SK-N-MC (cell line): ENCODE results near the gene SNRNP200.

ENCODE experiments used
- DNase-seq: peaks from one replicate; pipeline ENCODE4 v3.0.0-alpha.2; 2011; ENCODE audit warnings: low read depth, low spot score
- H3K27ac ChIP-seq: fragments of 200-600 bp; sonication (generic); 2 replicates; pipeline ENCODE4 v1.5.1; 2016; ENCODE audit warnings: mixed run types
- H3K36me3 ChIP-seq: fragments of 200-600 bp; sonication (generic); 2 replicates; pipeline ENCODE4 v1.6.1; 2017; ENCODE audit warnings: antibody characterized with exemption, low read length, mixed read lengths; ENCODE audit not compliant: insufficient read depth
- H3K4me3 ChIP-seq: fragments of 200-600 bp; sonication (generic); 2 replicates; pipeline ENCODE4 v1.5.1; 2016
- H3K9ac ChIP-seq: fragments of 200-600 bp; sonication (generic); 2 replicates; pipeline ENCODE4 v1.8.0; 2017; ENCODE audit warnings: mixed run types, mixed read lengths; ENCODE audit not compliant: insufficient read length
- H3K9me3 ChIP-seq: fragments of 200-600 bp; sonication (generic); 2 replicates; pipeline ENCODE4 v1.6.1; 2017; ENCODE audit warnings: low read depth, mild to moderate bottlenecking, antibody characterized with exemption, low read length, moderate library complexity, mixed read lengths
- EZH2 ChIP-seq: fragments of 200-600 bp; sonication (generic); IDR thresholded peaks from one replicate; pipeline ENCODE4 v1.6.1; 2017; ENCODE audit warnings: antibody characterized with exemption
- FOXP2 ChIP-seq: optimal IDR thresholded peaks from 2 replicates; pipeline ENCODE3; 2011; ENCODE audit warnings: mild to moderate bottlenecking, moderate library complexity; ENCODE audit not compliant: insufficient read depth; ENCODE audit errors: extremely low read length, control extremely low read depth
- POLR2AphosphoS5 ChIP-seq: IDR thresholded peaks from 2 replicates; pipeline ENCODE4 v1.6.1; 2012; ENCODE audit warnings: mild to moderate bottlenecking, low read depth, low read length, borderline replicate concordance

Gene SNRNP200

DNA sequence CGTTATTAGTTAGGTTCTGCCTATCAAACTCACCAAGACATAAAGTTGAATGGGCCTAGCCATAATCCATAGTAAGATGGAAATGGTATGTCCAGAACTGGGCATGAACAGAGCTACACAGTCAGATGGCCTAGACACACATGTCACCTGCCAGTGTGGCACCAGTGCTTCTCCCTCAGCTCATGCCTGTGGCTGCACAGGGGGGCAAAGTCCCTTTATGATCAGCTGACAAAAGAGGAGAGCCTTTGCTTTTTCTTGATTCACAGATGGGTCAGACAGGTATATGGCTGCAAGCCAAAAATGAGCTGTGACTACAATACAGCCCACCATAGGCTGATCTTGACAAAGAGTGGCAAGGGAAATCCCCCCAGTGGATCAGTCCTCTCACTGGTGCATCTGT, 68.5 kb downstream of the SNRNP200 start:
- TF ChIP-seq FOXP2 (no peak), POLR2AphosphoS5 (no peak), EZH2 (no peak)
- H3K4me3 ChIP-seq, result no peak overlapping the region
- no peaks in the 10 kb centered on the region for H3K36me3 ChIP-seq
- no peak overlapping the region for H3K9ac ChIP-seq
- no peak for DNase-seq
- H3K9me3 ChIP-seq, result no peaks in the 10 kb centered on the region
- H3K27ac ChIP-seq, result no peak overlapping the region

DNA sequence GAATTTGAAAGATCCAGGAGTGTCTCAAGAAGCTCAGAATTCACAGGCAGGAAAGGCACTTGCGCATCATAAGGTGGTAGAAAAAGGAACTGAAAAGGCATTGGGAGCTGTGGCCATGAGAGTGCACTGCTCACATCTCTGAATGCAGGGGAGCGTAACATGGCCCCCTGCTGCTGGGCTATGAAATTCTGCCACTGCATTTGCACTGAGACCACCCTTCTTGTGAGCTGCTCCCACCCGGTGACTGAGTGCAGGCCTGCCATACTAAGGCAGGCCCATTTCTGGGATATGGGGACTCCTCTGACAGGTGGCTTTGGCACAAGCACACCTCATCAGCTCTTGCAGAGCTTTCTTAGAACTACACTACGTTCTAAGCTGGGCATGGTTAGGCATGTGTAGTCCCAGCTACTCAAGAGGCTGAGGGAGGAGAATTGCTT, 71.4 kb downstream of the SNRNP200 start:
- Histone ChIP-seq H3K9ac (no peak overlapping the region), H3K9me3 (no peaks in the 10 kb centered on the region), H3K4me3 (no peak overlapping the region), H3K36me3 (no peaks in the 10 kb centered on the region), H3K27ac (no peak overlapping the region)
- no peak for TF ChIP-seq POLR2AphosphoS5
- TF ChIP-seq EZH2, result no peak
- no peak for DNase-seq

DNA sequence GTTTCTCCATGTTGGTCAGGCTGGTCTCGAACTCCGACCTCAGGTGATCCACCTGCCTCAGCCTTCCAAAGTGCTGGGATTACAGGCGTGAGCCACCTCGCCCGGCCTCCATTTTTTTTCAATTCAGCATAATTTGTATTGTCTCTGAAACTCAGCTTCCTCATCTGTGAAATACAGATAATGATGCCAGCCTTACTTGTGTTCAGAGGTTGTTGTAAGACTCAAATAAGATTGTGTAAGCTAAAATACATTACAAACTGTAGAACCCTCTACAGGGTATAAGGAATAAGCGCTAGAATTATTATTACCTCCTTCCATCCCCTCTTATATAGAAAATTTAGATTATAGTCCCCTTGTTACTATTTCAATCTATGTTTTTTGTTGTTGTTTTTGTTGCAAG, 71.9 kb downstream of the SNRNP200 start:
- H3K9me3 ChIP-seq, result no peaks in the 10 kb centered on the region
- H3K27ac ChIP-seq, result no peak overlapping the region
- H3K4me3 ChIP-seq, result no peak overlapping the region
- TF ChIP-seq EZH2 (no peak), POLR2AphosphoS5 (no peak), FOXP2 (no peak)
- no peaks in the 10 kb centered on the region for H3K36me3 ChIP-seq
- DNase-seq, result no peak
- no peak overlapping the region for H3K9ac ChIP-seq

DNA sequence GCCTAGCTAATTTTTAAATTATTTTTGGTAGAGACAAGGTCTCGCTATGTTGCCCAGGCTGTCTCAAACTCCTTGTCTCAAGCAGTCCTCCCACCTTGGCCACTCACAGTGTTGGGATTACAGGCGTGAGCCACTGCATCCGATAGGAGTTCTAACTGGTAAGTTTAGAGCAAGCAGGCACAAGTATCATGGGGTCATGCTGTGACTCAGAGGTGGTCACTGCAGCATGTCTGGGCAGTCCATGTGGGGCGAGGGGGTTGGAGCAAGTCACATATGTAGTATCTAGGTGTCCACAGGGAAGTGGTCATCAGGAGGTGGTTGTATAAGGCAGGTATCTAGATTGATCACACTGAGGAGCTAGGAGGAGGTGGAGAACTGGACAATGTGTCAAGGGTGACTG, 74.0 kb downstream of the SNRNP200 start:
- Histone ChIP-seq H3K9ac (no peak overlapping the region), H3K9me3 (no peaks in the 10 kb centered on the region), H3K27ac (no peak overlapping the region), H3K36me3 (no peaks in the 10 kb centered on the region), H3K4me3 (no peak overlapping the region)
- no peak for DNase-seq
- no peak for TF ChIP-seq POLR2AphosphoS5
- no peak for TF ChIP-seq EZH2
- TF ChIP-seq FOXP2, result no peak

DNA sequence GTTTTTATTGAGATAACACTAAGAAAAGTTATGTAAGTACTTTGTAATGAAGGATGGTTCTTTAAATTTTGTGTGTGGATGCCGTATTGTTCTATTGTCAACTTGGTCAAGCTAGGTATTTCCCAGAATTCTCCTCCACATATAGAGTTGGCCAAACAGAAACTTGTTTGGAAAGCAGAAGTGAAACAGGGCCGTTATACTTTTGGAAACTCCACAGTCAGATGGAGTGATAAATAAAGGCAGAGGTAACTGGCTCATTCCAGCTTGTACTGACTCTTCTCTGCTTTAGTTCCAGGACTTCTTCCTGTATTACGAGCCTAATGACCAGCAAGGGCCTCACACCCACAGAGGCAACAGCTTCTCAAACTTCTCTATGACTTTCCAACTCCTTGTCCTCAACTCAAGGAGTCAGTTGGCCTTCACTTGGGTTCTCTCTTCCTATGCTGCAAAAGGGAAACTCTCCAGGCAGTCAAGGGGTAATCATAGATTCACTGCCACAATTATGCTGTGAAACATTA, 80.3 kb downstream of the SNRNP200 start:
- TF ChIP-seq POLR2AphosphoS5 (no peak), EZH2 (no peak), FOXP2 (no peak)
- Histone ChIP-seq H3K36me3 (no peaks in the 10 kb centered on the region), H3K4me3 (no peak overlapping the region), H3K27ac (no peak overlapping the region), H3K9ac (no peak overlapping the region), H3K9me3 (no peaks in the 10 kb centered on the region)
- no peak for DNase-seq
